Measurements from ENCODE around the gene LHFPL3. TPM values are rescaled to one million over a fixed set of nuclear protein-coding genes. Genes with fewer than 3 reads are reported as not detected.

Gene LHFPL3
- total RNA-seq, 2 experiments from 2014 or later, result not detected

GRCh38 chr7:104535841-104536240, 207.4 kb downstream of the LHFPL3 start:
- no peak for DNase-seq (ENCODE audit: low spot score)

GRCh38 chr7:104536956-104537355, 208.6 kb downstream of the LHFPL3 start:
- no peaks in the 10 kb centered on the region for H3K9me3 ChIP-seq (ENCODE audit: low read length)
- H3K4me2 ChIP-seq (ENCODE audit: low read length), result no peak overlapping the region
- no peak overlapping the region for H3K27ac ChIP-seq (ENCODE audit: low read depth, low read length, poor library complexity, severe bottlenecking)
- intact Hi-C loops (cut with micrococcal nuclease; ENCODE audit: unreplicated experiment), result no loop called here
- no peaks in the 10 kb centered on the region for H3K36me3 ChIP-seq (ENCODE audit: insufficient read depth, low read length)
- H3K4me3 ChIP-seq (ENCODE audit: low read depth, low read length, poor library complexity, severe bottlenecking), result no peak overlapping the region
- H2AFZ ChIP-seq (ENCODE audit: low read length), result no peak overlapping the region
- no peaks in the 10 kb centered on the region for H4K20me1 ChIP-seq (ENCODE audit: insufficient read depth, low read length)
- CTCF ChIA-PET (ENCODE audit: unreplicated experiment), result no interaction called here
- no peak for DNase-seq (ENCODE audit: low spot score)
- no peaks in the 10 kb centered on the region for H3K79me2 ChIP-seq (ENCODE audit: insufficient read depth, low read depth, low read length)
- no peaks in the 10 kb centered on the region for H3K9me2 ChIP-seq (ENCODE audit: insufficient read depth, low read length)
- TF ChIP-seq CTCF (conservative IDR thresholded peaks at IDR 0.05; ENCODE audit: low read length) (no peak), EZH2phosphoT487 (IDR thresholded peaks at IDR 0.05; ENCODE audit: borderline replicate concordance, low read depth, low read length) (no peak)
- H3K4me1 ChIP-seq (ENCODE audit: insufficient read depth, low read length, poor library complexity, severe bottlenecking), result no peaks in the 10 kb centered on the region
- BruUV-seq (replicated peaks), result no TSS peak
- POLR2A ChIA-PET, result no interaction called here

More at GRCh38 chr7:104535841-104536240, 207.4 kb downstream of the LHFPL3 start:
- Histone ChIP-seq H3K9me3 (ENCODE audit: low read length) (no peaks in the 10 kb centered on the region), H3K27ac (ENCODE audit: low read depth, low read length, poor library complexity, severe bottlenecking) (no peak overlapping the region), H3K4me2 (ENCODE audit: low read length) (no peak overlapping the region), H4K20me1 (ENCODE audit: insufficient read depth, low read length) (no peaks in the 10 kb centered on the region), H3K79me2 (ENCODE audit: insufficient read depth, low read depth, low read length) (no peaks in the 10 kb centered on the region), H3K36me3 (ENCODE audit: insufficient read depth, low read length) (no peaks in the 10 kb centered on the region), H2AFZ (ENCODE audit: low read length) (no peak overlapping the region), H3K9me2 (ENCODE audit: insufficient read depth, low read length) (no peaks in the 10 kb centered on the region), H3K4me1 (ENCODE audit: insufficient read depth, low read length, poor library complexity, severe bottlenecking) (no peaks in the 10 kb centered on the region), H3K4me3 (ENCODE audit: low read depth, low read length, poor library complexity, severe bottlenecking) (no peak overlapping the region)
- intact Hi-C loops (cut with micrococcal nuclease; ENCODE audit: unreplicated experiment), result no loop called here
- POLR2A ChIA-PET, result interaction anchor here (0.7 kb wide), 1 partner anchor 298 kb away, joined by 5 read pairs; no protein-coding TSS in a partner anchor
- CTCF ChIA-PET (ENCODE audit: unreplicated experiment), result no interaction called here
- TF ChIP-seq EZH2phosphoT487 (IDR thresholded peaks at IDR 0.05; ENCODE audit: borderline replicate concordance, low read depth, low read length) (no peak), CTCF (conservative IDR thresholded peaks at IDR 0.05; ENCODE audit: low read length) (no peak)
- BruUV-seq (replicated peaks), result no TSS peak

- CTCF ChIA-PET (ENCODE audit: unreplicated experiment), result no interaction called here
- no peak overlapping the region for H3K4me2 ChIP-seq (ENCODE audit: low read length)
- no peak overlapping the region for H3K4me3 ChIP-seq (ENCODE audit: low read depth, low read length, poor library complexity, severe bottlenecking)
- H3K9me3 ChIP-seq (ENCODE audit: low read length), result no peaks in the 10 kb centered on the region
- intact Hi-C loops (cut with micrococcal nuclease; ENCODE audit: unreplicated experiment), result no loop called here
- no peak for TF ChIP-seq EZH2phosphoT487 (IDR thresholded peaks at IDR 0.05; ENCODE audit: borderline replicate concordance, low read depth, low read length)
- TF ChIP-seq CTCF (conservative IDR thresholded peaks at IDR 0.05; ENCODE audit: low read length), result no peak
- BruUV-seq (replicated peaks), result no TSS peak
- no peaks in the 10 kb centered on the region for H4K20me1 ChIP-seq (ENCODE audit: insufficient read depth, low read length)
- H3K79me2 ChIP-seq (ENCODE audit: insufficient read depth, low read depth, low read length), result no peaks in the 10 kb centered on the region
- no peaks in the 10 kb centered on the region for H3K36me3 ChIP-seq (ENCODE audit: insufficient read depth, low read length)
- no peaks in the 10 kb centered on the region for H3K9me2 ChIP-seq (ENCODE audit: insufficient read depth, low read length)
- no peak overlapping the region for H3K27ac ChIP-seq (ENCODE audit: low read depth, low read length, poor library complexity, severe bottlenecking)
- POLR2A ChIA-PET, result no interaction called here
- H2AFZ ChIP-seq (ENCODE audit: low read length), result no peak overlapping the region
- no peaks in the 10 kb centered on the region for H3K4me1 ChIP-seq (ENCODE audit: insufficient read depth, low read length, poor library complexity, severe bottlenecking)
- no peak for DNase-seq (ENCODE audit: low spot score)
These were observed 209.7 kb downstream of the LHFPL3 start for GRCh38 chr7:104538152-104538551.

Data from OCI-LY7 (cell line).